CD14-positive monocyte (primary cell): ENCODE measurements around the gene BTBD9. TPM values are rescaled to one million over a fixed set of nuclear protein-coding genes. Genes with fewer than 3 reads are reported as not detected.

Source experiments
- DNase-seq, 3 donors: peaks; one replicate each; pipeline ENCODE4 v3.0.0-alpha.2; 2011 to 2022
- H2AFZ ChIP-seq: 2 replicates; pipeline ENCODE4 v1.6.0; 2012; ENCODE audit warnings: mild to moderate bottlenecking, low read depth, low read length, inconsistent platforms; ENCODE audit not compliant: insufficient read depth, poor library complexity, severe bottlenecking
- H3K27ac ChIP-seq, 2 donors: 1 replicate in 1 of 2; 2 replicates in 1 of 2; pipeline ENCODE4 v1.5.1; 2012 to 2013; ENCODE audit warnings: low read length in 2 of 2, control low read depth in 1 of 2, inconsistent platforms in 1 of 2, low read depth in 1 of 2, mild to moderate bottlenecking in 1 of 2
- H3K27me3 ChIP-seq, 2 donors: one replicate each; pipeline versions ENCODE4 v1.6.0 to v1.6.1; 2011 to 2013; ENCODE audit warnings: low read length in 2 of 2; ENCODE audit not compliant: control insufficient read depth in 2 of 2, insufficient read depth in 2 of 2
- H3K36me3 ChIP-seq, 2 donors: replicated peaks in 1 of 2; 1 replicate in 1 of 2; 2 replicates in 1 of 2; pipeline versions ENCODE4 v1.5.1 to v1.6.1; 2012 to 2013; ENCODE audit warnings: low read length in 2 of 2, control low read depth in 1 of 2, inconsistent platforms in 1 of 2, mild to moderate bottlenecking in 1 of 2; ENCODE audit not compliant: insufficient read depth in 2 of 2, control insufficient read depth in 1 of 2
- H3K4me1 ChIP-seq, 2 donors: 1 replicate in 1 of 2; 2 replicates in 1 of 2; pipeline versions ENCODE4 v1.5.1 to v1.6.1; 2012 to 2013; ENCODE audit warnings: low read length in 2 of 2, control low read depth in 1 of 2, inconsistent platforms in 1 of 2, mild to moderate bottlenecking in 1 of 2, moderate library complexity in 1 of 2; ENCODE audit not compliant: insufficient read depth in 2 of 2, control insufficient read depth in 1 of 2
- H3K4me2 ChIP-seq: replicated peaks from 2 replicates; pipeline ENCODE3; 2012; ENCODE audit warnings: low read length, moderate library complexity, mild to moderate bottlenecking; ENCODE audit not compliant: poor library complexity, severe bottlenecking; ENCODE audit errors: extremely low read depth
- H3K4me3 ChIP-seq, 3 experiments: fragments of 200-600 bp in 1 of 3; sonication (generic) in 1 of 3; replicated peaks in 1 of 3; 1 replicate in 2 of 3; 2 replicates in 1 of 3; pipeline ENCODE4 v1.5.1; 2011 to 2013; ENCODE audit warnings: low read length in 3 of 3, mild to moderate bottlenecking in 3 of 3, control low read depth in 2 of 3, low read depth in 2 of 3, inconsistent platforms in 1 of 3, moderate library complexity in 1 of 3
- H3K79me2 ChIP-seq: 2 replicates; pipeline ENCODE4 v1.6.0; 2012; ENCODE audit warnings: mild to moderate bottlenecking, control low read depth, inconsistent platforms, low read length, moderate library complexity; ENCODE audit not compliant: insufficient read depth
- H3K9ac ChIP-seq: 2 replicates; pipeline ENCODE4 v1.6.0; 2017; ENCODE audit warnings: low read length, mild to moderate bottlenecking; ENCODE audit not compliant: insufficient read depth, poor library complexity, severe bottlenecking
- H3K9me3 ChIP-seq, 2 donors: replicated peaks in 1 of 2; 1 replicate in 1 of 2; 2 replicates in 1 of 2; pipeline versions ENCODE4 v1.5.1 to v1.6.1; 2012 to 2013; ENCODE audit warnings: low read length in 2 of 2, control low read depth in 1 of 2; ENCODE audit not compliant: control insufficient read depth in 1 of 2, insufficient read depth in 1 of 2
- H4K20me1 ChIP-seq: 2 replicates; pipeline ENCODE4 v1.6.0; 2012; ENCODE audit warnings: mild to moderate bottlenecking, low read length, control low read depth, moderate library complexity; ENCODE audit not compliant: insufficient read depth
- H3K27ac Mint-ChIP-seq, 7 donors: one replicate each; pipeline ENCODE4 v1.8.0; 2020; ENCODE audit warnings: mild to moderate bottlenecking in 7 of 7, mixed read lengths in 7 of 7, moderate library complexity in 6 of 7, inconsistent platforms in 2 of 7
- H3K27me3 Mint-ChIP-seq, 3 donors: one replicate each; pipeline ENCODE4 v1.8.0; 2021 to 2022; ENCODE audit warnings: low read depth in 3 of 3, mild to moderate bottlenecking in 3 of 3, mixed read lengths in 3 of 3, moderate library complexity in 3 of 3, inconsistent platforms in 1 of 3
- H3K36me3 Mint-ChIP-seq, 2 donors: one replicate each; pipeline ENCODE4 v1.8.0; 2020; ENCODE audit warnings: mixed read lengths in 2 of 2, inconsistent platforms in 1 of 2, mild to moderate bottlenecking in 1 of 2
- H3K4me1 Mint-ChIP-seq: one replicate; pipeline ENCODE4 v1.8.0; 2020; ENCODE audit warnings: mild to moderate bottlenecking, mixed read lengths
- H3K4me3 Mint-ChIP-seq, 2 donors: one replicate each; pipeline ENCODE4 v1.8.0; 2020; ENCODE audit warnings: mild to moderate bottlenecking in 2 of 2, mixed read lengths in 2 of 2, moderate library complexity in 1 of 2
- H3K9me3 Mint-ChIP-seq, 7 donors: one replicate each; pipeline ENCODE4 v1.8.0; 2020 to 2022; ENCODE audit warnings: mixed read lengths in 7 of 7, mild to moderate bottlenecking in 6 of 7, moderate library complexity in 6 of 7, inconsistent platforms in 2 of 7
- WGBS: methylation state at CpG from one replicate; pipeline ENCODE4 v1.1.5; 2013; ENCODE audit warnings: missing lambda C conversion rate; ENCODE audit not compliant: insufficient coverage; 5-methylcytosine and 5-hydroxymethylcytosine counted together
- intact Hi-C, 2 donors: fragments of 100-400 bp; cut with micrococcal nuclease; formaldehyde crosslinking; loops; one replicate each; pipeline versions ENCODE4 v1.15.0 to v1.15.1; 2023
- polyA plus RNA-seq, 3 donors: library from polyadenylated mRNA; depleted of rRNA in 1 of 3; unstranded in 2 of 3; stranded (reverse) in 1 of 3; fragments of 300-500 nt in 2 of 3; fragments of >200 nt in 1 of 3; fragmentation: Illumina TruSeq in 2 of 3; gene quantifications; 1 replicate in 2 of 3; 2 replicates in 1 of 3; pipeline ENCODE4 v1.2.3, GENCODE V29; 2012 to 2021
- TF ChIP-seq, protein P1 (sequence below): fragments of 200-600 bp; IDR thresholded peaks from one replicate; pipeline ENCODE4 v1.8.0; 2022; ENCODE audit warnings: antibody characterized with exemption, mild to moderate bottlenecking

The BTBD9 gene
- polyA plus RNA-seq, 3 donors: 5.2 to 7.5 (median 6.2) TPM

GRCh38 chr6:38638941-38639497 lies 710 bp downstream of the BTBD9 start:
- peak overlapping the region; percentile 91 to 94 for H3K4me3 Mint-ChIP-seq
- Histone ChIP-seq H4K20me1 (peaks cover 14% of the 10 kb centered on the region), H3K36me3 (no peaks in the 10 kb centered on the region), H3K79me2 (peaks cover 15% of the 10 kb centered on the region), H3K9me3 (no peaks in the 10 kb centered on the region), H3K27ac (peak overlapping the region; percentile 87 to 96), H3K4me2 (peak overlapping the region; percentile 86), H2AFZ (peak overlapping the region; percentile 92), H3K4me1 (peaks cover 16 to 28% of the 10 kb centered on the region in 2 donors), H3K27me3 (no peaks in the 10 kb centered on the region), H3K9ac (peak overlapping the region; percentile 92), H3K4me3 (peak overlapping the region; percentile 87 to 92 (median 88))
- H3K27me3 Mint-ChIP-seq: peaks cover 0 to 2% (median 0%) of the 10 kb centered on the region in 3 donors
- peaks cover 0 to 2% (median 0%) of the 10 kb centered on the region in 7 donors for H3K9me3 Mint-ChIP-seq
- peak overlapping the region; percentile 84 to 97 (median 91) for H3K27ac Mint-ChIP-seq
- intact Hi-C loops: no loop called here
- H3K36me3 Mint-ChIP-seq: no peaks in the 10 kb centered on the region
- TF ChIP-seq, protein P1, sequence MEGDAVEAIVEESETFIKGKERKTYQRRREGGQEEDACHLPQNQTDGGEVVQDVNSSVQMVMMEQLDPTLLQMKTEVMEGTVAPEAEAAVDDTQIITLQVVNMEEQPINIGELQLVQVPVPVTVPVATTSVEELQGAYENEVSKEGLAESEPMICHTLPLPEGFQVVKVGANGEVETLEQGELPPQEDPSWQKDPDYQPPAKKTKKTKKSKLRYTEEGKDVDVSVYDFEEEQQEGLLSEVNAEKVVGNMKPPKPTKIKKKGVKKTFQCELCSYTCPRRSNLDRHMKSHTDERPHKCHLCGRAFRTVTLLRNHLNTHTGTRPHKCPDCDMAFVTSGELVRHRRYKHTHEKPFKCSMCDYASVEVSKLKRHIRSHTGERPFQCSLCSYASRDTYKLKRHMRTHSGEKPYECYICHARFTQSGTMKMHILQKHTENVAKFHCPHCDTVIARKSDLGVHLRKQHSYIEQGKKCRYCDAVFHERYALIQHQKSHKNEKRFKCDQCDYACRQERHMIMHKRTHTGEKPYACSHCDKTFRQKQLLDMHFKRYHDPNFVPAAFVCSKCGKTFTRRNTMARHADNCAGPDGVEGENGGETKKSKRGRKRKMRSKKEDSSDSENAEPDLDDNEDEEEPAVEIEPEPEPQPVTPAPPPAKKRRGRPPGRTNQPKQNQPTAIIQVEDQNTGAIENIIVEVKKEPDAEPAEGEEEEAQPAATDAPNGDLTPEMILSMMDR: no peak
- WGBS: 7% methylated on average over 12 of the region's 15 CpGs
- DNase-seq: peak; percentile 26 to 53 (median 31)
- peaks cover 34% of the 10 kb centered on the region for H3K4me1 Mint-ChIP-seq

GRCh38 chr6:38637756-38638155 lies 2.0 kb downstream of the BTBD9 start:
- no peaks in the 10 kb centered on the region for H3K9me3 ChIP-seq
- TF ChIP-seq, protein P1: no peak
- H3K27ac ChIP-seq: no peak overlapping the region
- no peak overlapping the region for H3K4me3 Mint-ChIP-seq
- no peaks in the 10 kb centered on the region for H3K27me3 ChIP-seq
- WGBS: 96% methylated on average over 4 of the region's 5 CpGs
- H3K27ac Mint-ChIP-seq: no peak overlapping the region
- H3K36me3 ChIP-seq: no peaks in the 10 kb centered on the region
- H3K27me3 Mint-ChIP-seq: peaks cover 0 to 2% (median 0%) of the 10 kb centered on the region in 3 donors
- no peak for DNase-seq
- intact Hi-C loops: no loop called here
- no peak overlapping the region for H3K9ac ChIP-seq
- H3K4me2 ChIP-seq: no peak overlapping the region
- no peak overlapping the region for H3K4me3 ChIP-seq
- peaks cover 22% of the 10 kb centered on the region for H3K79me2 ChIP-seq
- H3K36me3 Mint-ChIP-seq: no peaks in the 10 kb centered on the region
- H4K20me1 ChIP-seq: peaks cover 25% of the 10 kb centered on the region
- peaks cover 16 to 29% of the 10 kb centered on the region in 2 donors for H3K4me1 ChIP-seq
- peaks cover 34% of the 10 kb centered on the region for H3K4me1 Mint-ChIP-seq
- peaks cover 0 to 2% (median 0%) of the 10 kb centered on the region in 7 donors for H3K9me3 Mint-ChIP-seq
- H2AFZ ChIP-seq: no peak overlapping the region
